Myocyte (in vitro differentiated cells): ENCODE data around the gene ZBTB4. TPM values are rescaled to one million over a fixed set of nuclear protein-coding genes. Genes with fewer than 3 reads are reported as not detected.

Source experiments
- DNase-seq: peaks from one replicate; pipeline ENCODE4 v3.0.0-alpha.2; 2012; ENCODE audit warnings: low read depth
- total RNA-seq: library from RNA; depleted of rRNA; stranded (reverse); fragments of >200 nt; gene quantifications from 2 replicates; pipeline ENCODE4 v1.2.3, GENCODE V29; 2014

ZBTB4 gene
- total RNA-seq, 1 donor from 2014 or later: 32.8 TPM

DNA sequence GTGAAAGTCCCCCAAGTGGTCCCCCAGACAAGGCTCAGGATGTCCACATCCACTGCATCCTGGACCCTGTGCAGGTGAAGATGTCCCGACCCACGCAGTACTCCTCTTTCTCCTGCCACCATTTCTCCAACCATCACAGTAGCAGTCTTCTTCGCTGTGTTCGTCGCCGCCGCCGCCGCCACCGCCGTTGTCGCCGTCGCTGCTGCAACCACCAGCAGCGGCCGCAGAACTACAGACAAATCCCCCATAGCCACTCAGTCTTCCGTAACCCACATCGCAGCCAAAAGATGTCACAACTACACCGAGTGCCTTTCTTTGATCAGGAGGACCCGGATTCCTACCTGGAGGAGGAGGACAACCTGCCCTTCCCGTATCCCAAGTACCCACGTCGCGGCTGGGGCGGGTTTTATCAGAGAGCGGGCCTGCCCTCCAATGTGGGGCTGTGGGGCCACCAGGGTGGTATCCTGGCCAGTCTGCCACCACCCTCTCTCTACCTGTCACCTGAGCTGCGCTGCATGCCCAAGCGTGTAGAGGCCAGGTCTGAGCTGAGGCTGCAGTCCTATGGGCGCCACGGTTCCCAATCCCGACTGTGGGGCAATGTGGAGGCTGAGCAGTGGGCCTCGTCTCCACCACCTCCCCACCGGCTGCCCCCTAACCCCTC is 53.1 kb downstream of the ZBTB4 start:
- DNase-seq: no peak

DNA sequence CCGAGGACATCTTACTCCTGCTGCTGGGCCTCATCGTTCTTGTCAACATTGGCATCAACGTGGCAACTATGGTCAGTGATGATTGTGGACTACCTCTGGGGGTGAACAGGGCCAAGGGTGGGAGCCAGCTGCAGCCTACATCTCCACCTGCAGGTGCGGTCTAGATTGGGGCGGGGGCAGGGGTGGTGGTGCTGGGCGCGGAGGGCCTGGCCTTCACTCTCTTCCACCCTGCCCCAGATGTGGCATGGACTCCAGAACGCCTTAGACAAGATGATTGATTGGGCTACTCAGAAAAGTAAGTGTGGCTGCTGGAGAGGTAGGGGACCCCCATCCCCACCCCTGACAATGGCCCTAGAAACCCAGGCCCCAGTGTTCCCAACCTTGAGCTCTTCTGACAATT is 53.7 kb downstream of the ZBTB4 start:
- no peak for DNase-seq

DNA sequence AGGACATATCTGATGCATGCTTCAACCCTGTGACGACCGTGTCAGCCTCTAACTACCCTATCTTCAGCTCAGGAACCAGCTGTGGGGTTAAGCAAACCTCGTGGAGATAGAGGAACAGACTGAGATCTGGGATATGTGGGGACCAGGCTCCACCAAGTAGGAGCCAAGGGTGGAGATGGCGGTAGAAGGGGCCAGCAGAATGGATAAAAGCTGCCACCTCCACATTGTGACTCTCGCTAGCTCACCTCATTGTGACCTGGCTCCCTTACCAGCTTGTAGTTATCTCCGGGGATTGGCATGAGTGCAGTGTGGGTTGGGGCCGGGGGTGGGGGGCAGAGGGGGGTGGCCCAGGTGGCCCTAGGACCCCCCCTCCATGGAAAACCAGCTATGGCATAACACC is 54.1 kb downstream of the ZBTB4 start, which contains the start of gene SPEM2:
SPEM2 (plus strand) TSS at position 301 of the 400 bp plus-strand sequence; CDS start at position 374, 73 bp downstream.
- DNase-seq: no peak

DNA sequence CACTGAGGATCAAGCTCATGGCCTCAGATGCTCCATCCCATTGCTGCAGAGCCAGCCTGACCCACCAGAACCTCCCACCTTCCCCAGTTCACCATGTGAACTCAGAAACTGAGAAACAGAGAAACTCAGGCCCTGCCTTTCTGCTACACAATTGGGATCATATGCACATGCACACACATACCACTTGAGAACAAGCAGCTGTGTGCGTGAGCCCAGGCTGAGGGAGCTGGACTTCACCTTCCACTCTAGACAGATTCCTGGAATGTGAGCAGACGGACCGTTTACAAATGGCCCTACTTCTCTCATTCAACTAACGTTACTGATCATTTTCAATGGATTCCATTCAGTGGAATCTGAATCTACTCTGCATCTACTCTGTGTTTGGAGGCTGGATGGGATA is 55.8 kb downstream of the ZBTB4 start:
- no peak for DNase-seq

DNA sequence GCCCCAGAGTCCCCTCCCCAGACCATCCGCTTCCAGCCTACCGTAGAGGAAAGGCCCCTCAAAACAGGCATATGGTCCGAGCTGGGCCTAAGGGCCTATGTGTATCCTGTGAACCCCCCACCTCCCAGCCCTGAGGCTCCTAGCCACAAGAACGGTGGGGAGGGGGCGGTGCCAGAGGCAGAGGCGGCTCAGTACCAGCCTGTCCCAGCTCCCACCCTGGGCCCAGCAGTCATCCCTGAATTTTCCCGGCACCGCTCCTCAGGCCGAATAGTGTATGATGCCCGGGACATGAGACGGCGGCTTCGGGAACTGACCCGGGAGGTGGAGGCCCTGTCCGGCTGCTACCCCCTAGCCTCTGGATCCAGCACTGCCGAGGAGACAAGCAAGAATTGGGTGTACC is 58.2 kb downstream of the ZBTB4 start:
- no peak for DNase-seq

DNA sequence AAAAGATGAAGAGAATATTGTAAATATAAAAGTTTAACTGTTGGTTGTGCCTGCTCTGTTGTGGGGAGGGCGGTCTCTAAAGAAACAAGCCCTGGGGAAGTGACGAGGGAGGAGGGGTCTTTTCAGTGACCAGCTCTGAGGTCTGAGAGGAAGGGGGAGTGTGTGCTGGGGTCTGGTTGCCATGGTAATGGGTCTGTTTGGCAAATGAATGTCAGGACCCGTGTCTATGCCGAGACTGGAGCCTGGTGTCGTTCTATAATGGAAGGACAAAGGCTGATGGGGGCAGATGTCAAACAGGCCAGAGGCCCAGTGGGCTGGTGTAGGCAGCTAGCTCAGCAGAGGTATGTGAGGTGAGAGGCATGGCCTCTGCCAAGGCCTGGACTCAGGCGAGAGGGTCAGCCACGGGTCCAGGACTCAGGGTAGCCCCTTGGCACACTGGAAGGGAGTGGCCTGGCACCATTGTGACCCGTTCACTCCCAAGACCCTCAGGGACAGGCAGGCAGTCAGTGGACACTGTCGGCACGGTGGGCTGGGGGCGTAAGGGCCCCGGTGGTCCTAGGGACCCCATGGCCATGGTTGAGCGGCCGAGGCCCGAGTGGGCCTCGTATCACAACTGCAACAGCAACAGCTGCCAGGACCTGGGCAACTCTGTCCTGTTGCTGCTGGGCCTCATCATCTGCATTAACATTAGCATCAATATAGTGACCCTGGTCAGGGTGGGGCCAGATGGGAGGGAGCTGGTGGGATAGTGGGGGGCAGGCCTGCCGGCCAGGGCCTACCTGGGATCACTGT is 59.4 kb downstream of the ZBTB4 start, which contains the start of gene SPEM1:
SPEM1 (plus strand) TSS at position 506 of the 792 bp plus-strand sequence; CDS start at position 567, 61 bp downstream.
- DNase-seq: no peak

DNA sequence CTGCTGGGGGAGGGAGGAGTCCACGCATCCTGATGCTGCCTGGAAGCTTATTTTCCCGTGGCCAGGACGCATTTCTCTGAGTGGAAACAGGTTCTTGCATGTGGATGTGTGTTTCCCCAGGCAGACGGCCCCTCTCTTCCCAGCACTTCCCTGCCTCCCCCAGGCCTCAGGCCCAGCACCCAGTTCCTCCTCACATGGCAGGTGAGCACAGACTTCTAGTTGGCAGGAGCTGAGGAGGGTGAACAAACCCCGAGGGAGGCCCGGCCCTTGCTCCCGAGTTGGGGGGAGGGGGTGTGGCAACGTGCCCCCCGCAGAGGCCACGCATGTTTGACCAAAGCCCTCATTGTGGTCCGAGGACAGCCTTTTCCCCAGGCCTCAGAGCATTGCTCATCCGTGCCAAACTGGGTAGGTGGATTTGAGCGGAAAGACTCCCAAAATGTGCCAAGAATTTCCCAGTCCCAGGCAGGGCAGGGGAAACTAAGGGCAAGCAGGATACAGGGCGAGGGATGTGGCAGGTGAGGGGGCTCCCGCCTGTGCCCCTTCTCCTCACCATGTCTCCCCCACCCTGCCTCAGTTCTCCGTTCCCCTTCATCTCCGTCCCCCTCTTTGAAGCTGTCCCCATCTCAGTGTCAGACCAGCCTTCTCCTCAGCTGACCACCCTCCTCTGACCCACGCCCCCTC is 60.8 kb downstream of the ZBTB4 start:
- no peak for DNase-seq

DNA sequence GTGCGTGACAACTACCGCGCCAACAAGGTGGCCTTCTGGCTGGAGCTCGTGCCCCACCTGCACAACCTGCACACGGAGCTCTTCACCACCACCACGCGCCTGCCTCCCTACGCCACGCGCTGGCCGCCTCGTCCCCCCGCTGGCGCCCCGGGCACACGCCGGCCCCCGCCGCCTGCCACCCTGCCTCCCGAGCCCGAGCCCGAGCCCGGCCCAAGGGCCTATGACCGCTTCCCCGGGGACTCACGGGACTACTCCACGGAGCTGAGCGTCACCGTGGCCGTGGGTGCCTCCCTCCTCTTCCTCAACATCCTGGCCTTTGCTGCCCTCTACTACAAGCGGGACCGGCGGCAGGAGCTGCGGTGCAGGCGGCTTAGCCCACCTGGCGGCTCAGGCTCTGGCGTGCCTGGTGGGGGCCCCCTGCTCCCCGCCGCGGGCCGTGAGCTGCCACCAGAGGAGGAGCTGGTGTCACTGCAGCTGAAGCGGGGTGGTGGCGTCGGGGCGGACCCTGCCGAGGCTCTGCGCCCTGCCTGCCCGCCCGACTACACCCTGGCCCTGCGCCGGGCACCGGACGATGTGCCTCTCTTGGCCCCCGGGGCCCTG is 62.3 kb downstream of the ZBTB4 start:
- no peak for DNase-seq

DNA sequence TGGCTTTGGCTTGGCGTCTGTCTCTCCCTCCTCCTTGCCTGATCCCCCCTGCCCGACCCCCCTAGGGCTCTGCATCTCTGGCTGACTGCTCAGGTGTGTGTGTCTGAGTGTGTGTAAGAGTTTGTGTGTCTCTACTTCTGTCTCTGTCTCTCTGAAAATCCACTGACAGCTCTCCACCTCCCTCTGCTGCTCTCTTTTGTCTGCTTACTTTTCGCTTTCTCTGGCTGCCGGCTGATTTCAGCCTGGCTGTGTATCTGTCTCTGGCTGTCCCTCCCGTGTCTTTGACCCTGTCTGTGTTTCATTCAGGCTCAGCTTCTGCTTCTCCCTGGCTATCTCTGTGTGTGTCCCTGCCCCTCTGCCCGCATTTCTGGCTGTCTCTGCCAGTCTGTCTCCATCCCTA is 63.1 kb downstream of the ZBTB4 start:
- no peak for DNase-seq

DNA sequence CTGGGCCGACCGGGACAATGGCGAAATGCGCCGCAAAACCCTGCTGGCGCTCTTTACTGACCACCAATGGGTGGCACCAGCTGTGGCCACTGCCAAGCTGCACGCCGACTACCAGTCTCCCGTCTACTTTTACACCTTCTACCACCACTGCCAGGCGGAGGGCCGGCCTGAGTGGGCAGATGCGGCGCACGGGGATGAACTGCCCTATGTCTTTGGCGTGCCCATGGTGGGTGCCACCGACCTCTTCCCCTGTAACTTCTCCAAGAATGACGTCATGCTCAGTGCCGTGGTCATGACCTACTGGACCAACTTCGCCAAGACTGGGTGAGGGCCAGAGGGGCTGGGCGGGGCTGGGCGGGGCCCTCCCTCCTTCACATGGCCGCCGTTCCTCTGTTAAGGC is 63.6 kb downstream of the ZBTB4 start:
- no peak for DNase-seq

DNA sequence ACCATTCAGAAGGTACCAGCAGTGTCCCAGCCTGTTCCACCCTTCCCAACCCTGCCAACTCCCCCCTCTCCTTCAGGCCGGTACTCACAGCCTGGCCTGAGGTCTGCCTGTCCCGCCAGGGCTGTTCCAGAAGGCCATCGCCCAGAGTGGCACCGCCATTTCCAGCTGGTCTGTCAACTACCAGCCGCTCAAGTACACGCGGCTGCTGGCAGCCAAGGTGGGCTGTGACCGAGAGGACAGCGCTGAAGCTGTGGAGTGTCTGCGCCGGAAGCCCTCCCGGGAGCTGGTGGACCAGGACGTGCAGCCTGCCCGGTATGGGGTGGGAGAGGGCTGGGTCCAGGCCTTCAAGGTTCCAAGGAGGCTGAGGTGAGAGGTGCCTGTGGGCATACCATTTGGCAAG is 64.6 kb downstream of the ZBTB4 start:
- no peak for DNase-seq

DNA sequence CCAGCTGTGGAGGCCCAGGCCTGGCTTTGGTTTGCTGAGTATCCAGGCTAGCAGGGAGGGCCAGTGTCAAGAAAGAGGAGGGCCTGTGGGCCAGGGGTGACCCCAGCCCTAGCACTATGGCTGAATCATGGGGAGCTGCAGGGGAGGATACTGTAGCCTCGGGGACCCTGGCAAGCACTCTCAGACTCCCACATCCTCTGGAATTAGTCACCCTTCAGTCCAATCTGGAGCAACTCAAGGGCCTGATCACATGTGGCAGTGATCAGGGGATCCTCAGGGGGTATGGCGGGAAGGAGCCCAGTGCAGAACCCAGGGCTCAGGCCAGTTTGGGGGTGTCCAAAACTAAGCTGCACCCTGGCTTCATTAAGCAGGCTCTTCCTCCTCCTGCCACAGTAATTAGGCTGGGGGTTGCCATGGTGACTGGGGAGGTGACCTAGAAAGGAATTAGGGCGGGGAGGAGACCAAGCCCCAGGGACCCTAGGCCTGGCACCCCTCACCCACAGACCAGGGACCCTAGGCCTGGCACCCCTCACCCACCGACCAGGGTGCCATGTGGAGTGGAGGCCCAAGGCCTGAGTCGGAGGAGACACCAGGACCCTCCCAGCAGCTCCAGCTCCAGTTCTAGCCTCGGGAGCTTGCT is 66.0 kb downstream of the ZBTB4 start:
- no peak for DNase-seq

DNA sequence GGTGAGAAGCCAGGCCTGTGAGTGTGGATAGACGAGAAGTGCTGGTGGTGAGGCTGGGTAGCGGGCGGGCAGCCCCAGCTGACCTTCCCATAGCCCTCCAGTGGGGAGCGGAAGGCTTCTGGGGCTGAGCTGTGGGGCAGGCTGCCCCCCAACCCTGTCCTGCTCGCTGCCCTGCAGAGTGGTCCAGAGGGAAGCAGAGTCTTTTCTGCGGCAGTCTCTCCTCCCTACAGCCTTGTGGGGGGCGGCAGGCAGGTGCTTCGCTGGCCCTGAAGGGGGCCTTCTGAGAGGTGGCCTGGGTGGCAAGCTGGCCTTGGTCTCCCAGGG is 68.0 kb downstream of the ZBTB4 start:
- DNase-seq: no peak

DNA sequence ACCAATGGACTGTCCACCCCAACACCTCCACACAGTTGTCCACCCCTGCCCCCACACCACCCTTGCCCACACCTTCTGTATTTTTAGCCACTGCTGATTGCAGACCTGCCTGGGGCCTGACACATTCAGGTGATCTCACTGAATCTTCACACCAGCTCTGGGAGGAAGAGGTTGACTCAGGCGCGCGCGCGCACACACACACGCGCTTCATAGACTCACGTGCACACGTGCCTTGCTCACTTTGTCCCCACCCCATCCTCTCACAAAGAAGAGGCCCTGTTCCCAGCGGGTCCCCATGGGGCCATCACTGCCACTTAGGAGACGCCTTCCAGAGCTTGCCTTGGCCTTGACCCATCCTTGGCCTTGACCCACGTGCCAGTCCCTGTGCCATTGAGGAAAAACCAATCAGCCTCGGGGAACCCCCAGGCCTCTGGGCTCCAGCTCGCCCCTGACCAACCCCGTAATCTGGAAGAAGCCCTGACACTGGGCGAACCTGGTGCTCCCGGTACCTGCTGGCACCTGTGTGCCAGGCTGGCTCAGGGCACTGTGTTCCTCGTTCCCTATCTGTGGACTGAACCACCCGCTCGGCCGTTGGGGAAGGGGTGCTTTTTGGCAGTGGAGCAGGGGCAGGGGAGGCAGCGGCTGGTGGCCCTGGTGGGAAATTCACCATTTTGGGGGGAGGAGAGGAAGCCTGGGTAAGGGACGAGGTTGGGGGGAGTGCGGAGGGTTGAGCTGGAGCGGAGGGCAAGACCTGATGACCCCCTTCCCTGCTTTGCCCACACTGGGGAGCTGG is 68.6 kb downstream of the ZBTB4 start:
- no peak for DNase-seq

DNA sequence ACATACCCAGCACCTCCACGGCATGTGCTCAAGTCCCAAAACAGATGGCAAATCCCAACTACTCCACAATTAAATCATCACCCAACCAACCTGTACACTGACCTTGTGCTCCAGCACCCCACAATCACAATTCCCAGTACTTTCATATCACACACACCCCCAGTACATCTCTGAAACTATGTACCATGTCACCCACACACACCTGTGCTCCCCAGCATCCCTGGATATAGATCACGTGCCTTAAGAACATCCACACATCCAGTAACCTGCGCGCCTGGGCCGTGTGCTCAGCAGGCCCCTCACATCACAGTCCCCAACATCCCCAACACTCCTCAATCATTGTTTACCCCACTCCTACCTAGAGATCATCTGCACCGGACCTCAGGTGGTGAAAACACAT is 69.7 kb downstream of the ZBTB4 start:
- DNase-seq: no peak

Other genes starting within 250 kb of the ZBTB4 start
- gene DVL2, start 245.1 kb downstream of the ZBTB4 start, total RNA-seq: 71.0 and 80.5 TPM in 2 replicates
- 52.3 and 54.7 TPM in 2 replicates for gene PHF23, start 240.2 kb downstream of the ZBTB4 start, total RNA-seq
- 239 and 315 TPM in 2 replicates for gene GABARAP, start 237.2 kb downstream of the ZBTB4 start, total RNA-seq
- gene CTDNEP1, start 227.9 kb downstream of the ZBTB4 start, total RNA-seq: 69.1 and 88.9 TPM in 2 replicates
- gene ELP5, start 227.4 kb downstream of the ZBTB4 start, total RNA-seq: 75.1 and 81.8 TPM in 2 replicates
- not detected in 2 replicates for gene CLDN7, start 217.2 kb downstream of the ZBTB4 start, total RNA-seq
- 20.0 and 28.3 TPM in 2 replicates for gene SLC2A4, start 197.9 kb downstream of the ZBTB4 start, total RNA-seq
- 4.1 and 9.6 TPM in 2 replicates for gene YBX2, start 185.0 kb downstream of the ZBTB4 start, total RNA-seq
- 510 and 518 TPM in 2 replicates for gene EIF5A, start 172.0 kb downstream of the ZBTB4 start, total RNA-seq
- 92.2 and 95.8 TPM in 2 replicates for gene GPS2, start 164.3 kb downstream of the ZBTB4 start, total RNA-seq
- gene NEURL4, start 150.3 kb downstream of the ZBTB4 start, total RNA-seq: 19.5 and 22.3 TPM in 2 replicates
- gene ACAP1, start 143.1 kb downstream of the ZBTB4 start, total RNA-seq: not detected in 2 replicates
- 10.0 and 10.1 TPM in 2 replicates for gene KCTD11, start 127.5 kb downstream of the ZBTB4 start, total RNA-seq
- gene TMEM95, start 124.5 kb downstream of the ZBTB4 start, total RNA-seq: not detected in 2 replicates
- not detected in 2 replicates for gene TNK1, start 98.5 kb downstream of the ZBTB4 start, total RNA-seq
- gene PLSCR3, start 85.1 kb downstream of the ZBTB4 start, total RNA-seq: 15.1 and 22.3 TPM in 2 replicates
- gene TMEM256, start 75.5 kb downstream of the ZBTB4 start, total RNA-seq: 69.6 and 76.5 TPM in 2 replicates
- gene NLGN2, start 71.8 kb downstream of the ZBTB4 start, total RNA-seq: 5.7 and 7.2 TPM in 2 replicates
- not detected in 2 replicates for gene SPEM1, start 59.3 kb downstream of the ZBTB4 start, total RNA-seq
- not detected in 2 replicates for gene SPEM2, start 54.0 kb downstream of the ZBTB4 start, total RNA-seq
- gene SPEM3, start 50.8 kb downstream of the ZBTB4 start, total RNA-seq: not detected in 2 replicates
- gene TMEM102, start 44.2 kb downstream of the ZBTB4 start, total RNA-seq: 0.13 and 0.21 TPM in 2 replicates
- gene FGF11, start 40.1 kb downstream of the ZBTB4 start, total RNA-seq: 41.7 and 89.9 TPM in 2 replicates
- 213 and 222 TPM in 2 replicates for gene CHRNB1, start 34.6 kb downstream of the ZBTB4 start, total RNA-seq
- gene SLC35G6, start 1.8 kb upstream of the ZBTB4 start, total RNA-seq: not detected in 2 replicates
- gene POLR2A, start 4.7 kb upstream of the ZBTB4 start, total RNA-seq: 41.2 and 47.1 TPM in 2 replicates
- gene TNFSF12, start 69.4 kb upstream of the ZBTB4 start, total RNA-seq: 7.4 and 8.6 TPM in 2 replicates
- gene TNFSF13, start 79.1 kb upstream of the ZBTB4 start, total RNA-seq: 0.11 TPM in 1 of 2 replicates, not detected in the other
- 93.6 and 114 TPM in 2 replicates for gene SENP3, start 82.3 kb upstream of the ZBTB4 start, total RNA-seq
- 7.6 and 9.1 TPM in 2 replicates for gene CD68, start 100.0 kb upstream of the ZBTB4 start, total RNA-seq
- 185 and 199 TPM in 2 replicates for gene MPDU1, start 104.2 kb upstream of the ZBTB4 start, total RNA-seq
- 4.0 and 10.9 TPM in 2 replicates for gene SOX15, start 110.5 kb upstream of the ZBTB4 start, total RNA-seq
- gene FXR2, start 135.3 kb upstream of the ZBTB4 start, total RNA-seq: 85.2 and 85.6 TPM in 2 replicates
- 69.2 and 73.1 TPM in 2 replicates for gene SAT2, start 148.2 kb upstream of the ZBTB4 start, total RNA-seq
- 0.43 and 1.4 TPM in 2 replicates for gene SHBG, start 150.5 kb upstream of the ZBTB4 start, total RNA-seq
- gene ATP1B2, start 171.3 kb upstream of the ZBTB4 start, total RNA-seq: not detected in 2 replicates
- 22.0 and 27.6 TPM in 2 replicates for gene TP53, start 207.9 kb upstream of the ZBTB4 start, total RNA-seq
- gene WRAP53, start 208.8 kb upstream of the ZBTB4 start, total RNA-seq: 4.4 and 4.5 TPM in 2 replicates
- 0.78 and 1.5 TPM in 2 replicates for gene EFNB3, start 225.6 kb upstream of the ZBTB4 start, total RNA-seq
- gene DNAH2, start 238.1 kb upstream of the ZBTB4 start, total RNA-seq: 0.11 TPM in 1 of 2 replicates, not detected in the other